ENCODE data around the gene PIM3. TPM values are rescaled to one million over a fixed set of nuclear protein-coding genes. Genes with fewer than 3 reads are reported as not detected.
A peak's percentile ranks its signal among the peaks of the same experiment; 100 is the strongest.

Gene PIM3
- total RNA-seq, 2 experiments from 2014 or later = 146 to 158 TPM

GRCh38 chr22:49969751-49970527 lies 9.4 kb downstream of the PIM3 start:
- TF ChIP-seq CTCF (IDR thresholded peaks at IDR 0.05) = no peak
- Mint-ChIP-seq H3K27ac (peak overlapping the region; percentile 93), H3K4me1 (ENCODE audit: low read depth) (peaks cover 26% of the 10 kb centered on the region), H3K27me3 (no peaks in the 10 kb centered on the region), H3K36me3 (ENCODE audit: low read depth) (peaks cover 8% of the 10 kb centered on the region), H3K9me3 (no peaks in the 10 kb centered on the region), H3K4me3 (no peak overlapping the region)
- ATAC-seq (no peak), DNase-seq (no peak)
- CTCF ChIA-PET = interaction anchor here (1.0 kb wide), 1 partner anchor 61 kb away, joined by 3 read pairs; no protein-coding TSS in a partner anchor
- POLR2A ChIA-PET = interaction anchor here (1.0 to 4.3 kb wide), 7 partner anchors 9 to 221 kb away, joined by 3 to 63 read pairs (median 6); partner anchors contain the start of gene PIM3
- intact Hi-C loops (cut with micrococcal nuclease) = loop anchor here (5.0 kb wide), 2 partner anchors 38 to 47 kb away; no protein-coding TSS in a partner anchor

GRCh38 chr22:49970528-49971231 lies 10.1 kb downstream of the PIM3 start:
- H3K27me3 Mint-ChIP-seq = no peaks in the 10 kb centered on the region
- ChIA-PET POLR2A (interaction anchor here (0.5 to 4.3 kb wide), 14 partner anchors 10 to 220 kb away, joined by 3 to 63 read pairs (median 4); partner anchors contain the start of genes IL17REL and PIM3), CTCF (interaction anchor here (1.0 to 1.2 kb wide), 2 partner anchors 8 to 60 kb away, joined by 3 read pairs; no protein-coding TSS in a partner anchor)
- H3K27ac Mint-ChIP-seq = peak overlapping the region; percentile 93
- H3K4me1 Mint-ChIP-seq (ENCODE audit: low read depth) = peaks cover 29% of the 10 kb centered on the region
- intact Hi-C loops (cut with micrococcal nuclease) = loop anchor here (5.0 kb wide), 1 partner anchor 47 kb away; no protein-coding TSS in a partner anchor
- ATAC-seq = peak; percentile 87
- peaks cover 8% of the 10 kb centered on the region for H3K36me3 Mint-ChIP-seq (ENCODE audit: low read depth)
- H3K9me3 Mint-ChIP-seq = peaks cover 4% of the 10 kb centered on the region
- peak; percentile 99 for DNase-seq
- no peak overlapping the region for H3K4me3 Mint-ChIP-seq
- TF ChIP-seq CTCF (IDR thresholded peaks at IDR 0.05) = no peak

- Mint-ChIP-seq H3K9me3 (peaks cover 4% of the 10 kb centered on the region), H3K27me3 (no peaks in the 10 kb centered on the region), H3K4me1 (ENCODE audit: low read depth) (peaks cover 36% of the 10 kb centered on the region), H3K36me3 (ENCODE audit: low read depth) (peaks cover 7% of the 10 kb centered on the region), H3K4me3 (no peak overlapping the region), H3K27ac (peak overlapping the region; percentile 93)
- ChIA-PET POLR2A (interaction anchor here (0.6 to 4.3 kb wide), 15 partner anchors 10 to 219 kb away, joined by 3 to 63 read pairs (median 4); partner anchors contain the start of genes IL17REL and PIM3), CTCF (interaction anchor here (0.9 to 1.2 kb wide), 2 partner anchors 9 to 35 kb away, joined by 3 read pairs; no protein-coding TSS in a partner anchor)
- intact Hi-C loops (cut with micrococcal nuclease) = loop anchor here (5.0 kb wide), 1 partner anchor 46 kb away; no protein-coding TSS in a partner anchor
- DNase-seq = peak; percentile 31
- no peak for TF ChIP-seq CTCF (IDR thresholded peaks at IDR 0.05)
- ATAC-seq = peak; percentile 60
Observed at GRCh38 chr22:49971232-49972162, 10.9 kb downstream of the PIM3 start.

- Mint-ChIP-seq H3K4me3 (no peak overlapping the region), H3K4me1 (ENCODE audit: low read depth) (peaks cover 37% of the 10 kb centered on the region), H3K27me3 (no peaks in the 10 kb centered on the region), H3K27ac (no peak overlapping the region), H3K36me3 (ENCODE audit: low read depth) (peaks cover 11% of the 10 kb centered on the region), H3K9me3 (peaks cover 4% of the 10 kb centered on the region)
- DNase-seq (peak; percentile 50), ATAC-seq (no peak)
- intact Hi-C loops (cut with micrococcal nuclease) = loop anchor here (5.0 kb wide), 1 partner anchor 45 kb away; no protein-coding TSS in a partner anchor
- CTCF ChIA-PET = interaction anchor here (0.9 kb wide), 1 partner anchor 36 kb away, joined by 3 read pairs; no protein-coding TSS in a partner anchor
- no peak for TF ChIP-seq CTCF (IDR thresholded peaks at IDR 0.05)
- POLR2A ChIA-PET = interaction anchor here (0.6 to 4.3 kb wide), 10 partner anchors 11 to 131 kb away, joined by 3 to 63 read pairs (median 5); partner anchors contain the start of genes IL17REL and PIM3
Observed at GRCh38 chr22:49972163-49973017, 11.8 kb downstream of the PIM3 start.
